Measurements from ENCODE around the gene ARRB2. TPM values are rescaled to one million over a fixed set of nuclear protein-coding genes. Genes with fewer than 3 reads are reported as not detected.

ARRB2 gene
- total RNA-seq, 1 donor from 2014 or later = 10.3 TPM

- no peak overlapping the region for H3K27ac Mint-ChIP-seq (ENCODE audit: unreplicated experiment)
- Histone ChIP-seq H3K79me2 (ENCODE audit: insufficient read depth, low read length) (peaks cover 56% of the 10 kb centered on the region), H3K4me2 (ENCODE audit: low read length) (no peak overlapping the region), H3K9me3 (ENCODE audit: insufficient read depth, low read depth, low read length) (no peaks in the 10 kb centered on the region), H2AFZ (ENCODE audit: low read depth, low read length) (no peak overlapping the region), H3K36me3 (ENCODE audit: insufficient read depth, low read length) (peaks cover 15% of the 10 kb centered on the region), H4K20me1 (ENCODE audit: insufficient read depth, low read length) (peaks cover 60% of the 10 kb centered on the region), H3K4me1 (ENCODE audit: insufficient read depth, low read length) (no peaks in the 10 kb centered on the region), H3K9ac (ENCODE audit: low read length) (no peak overlapping the region), H3K27ac (ENCODE audit: low read depth, low read length) (no peak overlapping the region), H3K27me3 (ENCODE audit: insufficient read depth, low read length) (no peaks in the 10 kb centered on the region), H3K4me3 (ENCODE audit: insufficient read depth, low read depth, low read length) (no peak overlapping the region)
- H3K9me3 Mint-ChIP-seq (ENCODE audit: unreplicated experiment) = no peaks in the 10 kb centered on the region
- no peak for FAIRE-seq
- no peaks in the 10 kb centered on the region for H3K27me3 Mint-ChIP-seq (ENCODE audit: low read depth, unreplicated experiment)
- peaks cover 27% of the 10 kb centered on the region for H3K36me3 Mint-ChIP-seq (ENCODE audit: low read depth, unreplicated experiment)
- DNase-seq (ENCODE audit: low read depth) = no peak
- H3K4me3 Mint-ChIP-seq (ENCODE audit: unreplicated experiment) = no peak overlapping the region
- H3K4me1 Mint-ChIP-seq (ENCODE audit: low read depth, unreplicated experiment) = peaks cover 14% of the 10 kb centered on the region
- TF ChIP-seq CTCF (IDR thresholded peaks at IDR 0.05; ENCODE audit: insufficient read depth, low read depth, low read length) (no peak), EZH2 (IDR thresholded peaks at IDR 0.05; ENCODE audit: insufficient read depth, low read length) (no peak)
These were observed 19.7 kb upstream of the ARRB2 start for GRCh38 chr17:4690745-4691144.

- peaks cover 25% of the 10 kb centered on the region for H3K36me3 Mint-ChIP-seq (ENCODE audit: low read depth, unreplicated experiment)
- H3K79me2 ChIP-seq (ENCODE audit: insufficient read depth, low read length) = peaks cover 65% of the 10 kb centered on the region
- FAIRE-seq = no peak
- H3K27ac ChIP-seq (ENCODE audit: low read depth, low read length) = no peak overlapping the region
- peaks cover 14% of the 10 kb centered on the region for H3K4me1 Mint-ChIP-seq (ENCODE audit: low read depth, unreplicated experiment)
- TF ChIP-seq EZH2 (IDR thresholded peaks at IDR 0.05; ENCODE audit: insufficient read depth, low read length) = no peak
- TF ChIP-seq CTCF (IDR thresholded peaks at IDR 0.05; ENCODE audit: insufficient read depth, low read depth, low read length) = no peak
- H3K9ac ChIP-seq (ENCODE audit: low read length) = no peak overlapping the region
- no peak overlapping the region for H3K27ac Mint-ChIP-seq (ENCODE audit: unreplicated experiment)
- no peaks in the 10 kb centered on the region for H3K27me3 ChIP-seq (ENCODE audit: insufficient read depth, low read length)
- H2AFZ ChIP-seq (ENCODE audit: low read depth, low read length) = no peak overlapping the region
- H3K4me3 ChIP-seq (ENCODE audit: insufficient read depth, low read depth, low read length) = no peak overlapping the region
- no peaks in the 10 kb centered on the region for H3K9me3 Mint-ChIP-seq (ENCODE audit: unreplicated experiment)
- H3K36me3 ChIP-seq (ENCODE audit: insufficient read depth, low read length) = peaks cover 15% of the 10 kb centered on the region
- H3K4me1 ChIP-seq (ENCODE audit: insufficient read depth, low read length) = no peaks in the 10 kb centered on the region
- no peaks in the 10 kb centered on the region for H3K9me3 ChIP-seq (ENCODE audit: insufficient read depth, low read depth, low read length)
- no peak overlapping the region for H3K4me3 Mint-ChIP-seq (ENCODE audit: unreplicated experiment)
- H4K20me1 ChIP-seq (ENCODE audit: insufficient read depth, low read length) = peaks cover 64% of the 10 kb centered on the region
- H3K4me2 ChIP-seq (ENCODE audit: low read length) = no peak overlapping the region
- H3K27me3 Mint-ChIP-seq (ENCODE audit: low read depth, unreplicated experiment) = no peaks in the 10 kb centered on the region
- no peak for DNase-seq (ENCODE audit: low read depth)
These were observed 18.7 kb upstream of the ARRB2 start for GRCh38 chr17:4691686-4692085.

- no peaks in the 10 kb centered on the region for H3K27me3 ChIP-seq (ENCODE audit: insufficient read depth, low read length)
These were observed 17.0 kb upstream of the ARRB2 start for GRCh38 chr17:4693416-4693815.

More at GRCh38 chr17:4693416-4693815, 17.0 kb upstream of the ARRB2 start:
- H2AFZ ChIP-seq (ENCODE audit: low read depth, low read length) = no peak overlapping the region
- no peaks in the 10 kb centered on the region for H3K4me1 ChIP-seq (ENCODE audit: insufficient read depth, low read length)
- FAIRE-seq = no peak
- no peak overlapping the region for H3K4me3 ChIP-seq (ENCODE audit: insufficient read depth, low read depth, low read length)
- H3K27me3 Mint-ChIP-seq (ENCODE audit: low read depth, unreplicated experiment) = no peaks in the 10 kb centered on the region
- peaks cover 19% of the 10 kb centered on the region for H3K36me3 ChIP-seq (ENCODE audit: insufficient read depth, low read length)
- no peak overlapping the region for H3K27ac Mint-ChIP-seq (ENCODE audit: unreplicated experiment)
- peaks cover 70% of the 10 kb centered on the region for H3K79me2 ChIP-seq (ENCODE audit: insufficient read depth, low read length)
- H3K9ac ChIP-seq (ENCODE audit: low read length) = no peak overlapping the region
- DNase-seq (ENCODE audit: low read depth) = no peak
- H4K20me1 ChIP-seq (ENCODE audit: insufficient read depth, low read length) = peaks cover 72% of the 10 kb centered on the region
- H3K4me2 ChIP-seq (ENCODE audit: low read length) = no peak overlapping the region
- no peak overlapping the region for H3K4me3 Mint-ChIP-seq (ENCODE audit: unreplicated experiment)
- TF ChIP-seq EZH2 (IDR thresholded peaks at IDR 0.05; ENCODE audit: insufficient read depth, low read length) (no peak), CTCF (IDR thresholded peaks at IDR 0.05; ENCODE audit: insufficient read depth, low read depth, low read length) (no peak)
- H3K9me3 Mint-ChIP-seq (ENCODE audit: unreplicated experiment) = no peaks in the 10 kb centered on the region
- H3K9me3 ChIP-seq (ENCODE audit: insufficient read depth, low read depth, low read length) = no peaks in the 10 kb centered on the region
- H3K36me3 Mint-ChIP-seq (ENCODE audit: low read depth, unreplicated experiment) = peaks cover 17% of the 10 kb centered on the region
- no peak overlapping the region for H3K27ac ChIP-seq (ENCODE audit: low read depth, low read length)
- peaks cover 14% of the 10 kb centered on the region for H3K4me1 Mint-ChIP-seq (ENCODE audit: low read depth, unreplicated experiment)
